HG03342 (cell line): ENCODE data around the gene RBM47.
"Not testable (repeated sequence)": the region's sequence is repeated elsewhere in the genome, so short reads cannot be mapped to it uniquely, and the experiment has no call there.

Source experiments
- ATAC-seq: cut with Tn5 transposase; IDR thresholded peaks from one replicate; pipeline ENCODE4 v1.9.1; 2021; ENCODE audit warnings: mild to moderate bottlenecking, moderate library complexity; ENCODE audit not compliant: unreplicated experiment

Gene RBM47

GRCh38 chr4:40455340-40455902 lies 174.2 kb downstream of the RBM47 start:
- no peak for ATAC-seq

GRCh38 chr4:40454816-40455215 lies 174.8 kb downstream of the RBM47 start:
- no peak for ATAC-seq

- ATAC-seq, result no peak
These were observed 175.8 kb downstream of the RBM47 start for GRCh38 chr4:40453912-40454311.

- no peak for ATAC-seq
These were observed 180.8 kb downstream of the RBM47 start for GRCh38 chr4:40448875-40449274.

GRCh38 chr4:40446839-40447238 lies 182.8 kb downstream of the RBM47 start:
- no peak for ATAC-seq

- not testable (repeated sequence) for ATAC-seq
These were observed 183.4 kb downstream of the RBM47 start for GRCh38 chr4:40446261-40446750.

- ATAC-seq, result no peak
These were observed 184.0 kb downstream of the RBM47 start for GRCh38 chr4:40445671-40446070.

GRCh38 chr4:40441430-40441829 lies 188.2 kb downstream of the RBM47 start:
- no peak for ATAC-seq

- no peak for ATAC-seq
These were observed 190.1 kb downstream of the RBM47 start for GRCh38 chr4:40439519-40439918.

- ATAC-seq, result no peak
These were observed 191.2 kb downstream of the RBM47 start for GRCh38 chr4:40438384-40439026.

GRCh38 chr4:40437741-40438383 lies 191.8 kb downstream of the RBM47 start:
- no peak for ATAC-seq

- ATAC-seq, result not testable (repeated sequence)
These were observed 194.4 kb downstream of the RBM47 start for GRCh38 chr4:40435306-40435705.

GRCh38 chr4:40434126-40434687 lies 195.5 kb downstream of the RBM47 start:
- ATAC-seq, result no peak

GRCh38 chr4:40432504-40432903 lies 197.2 kb downstream of the RBM47 start:
- no peak for ATAC-seq

GRCh38 chr4:40427871-40428270 lies 201.8 kb downstream of the RBM47 start:
- not testable (repeated sequence) for ATAC-seq

GRCh38 chr4:40427128-40427527 lies 202.5 kb downstream of the RBM47 start:
- no peak for ATAC-seq

GRCh38 chr4:40425799-40426574 lies 203.7 kb downstream of the RBM47 start:
- ATAC-seq, result no peak

GRCh38 chr4:40423735-40424134 lies 205.9 kb downstream of the RBM47 start:
- no peak for ATAC-seq

- ATAC-seq, result peak; percentile 50
These were observed 207.6 kb downstream of the RBM47 start for GRCh38 chr4:40421839-40422708.

GRCh38 chr4:40419231-40419912 lies 210.3 kb downstream of the RBM47 start:
- no peak for ATAC-seq
